ENCODE results near the gene GAPDHS.

GAPDHS gene

GRCh38 chr19:35512831-35513627 lies 20.2 kb upstream of the GAPDHS start:
- Histone ChIP-seq H3K9ac (ENCODE audit: low read depth, low read length) (no peak overlapping the region), H3K4me3 (ENCODE audit: low read depth, low read length) (peak overlapping the region; percentile 58), H3K27me3 (ENCODE audit: control insufficient read depth, insufficient read depth, low read length) (peaks cover 8% of the 10 kb centered on the region), H3K4me1 (ENCODE audit: control insufficient read depth, insufficient read depth, low read length) (peaks cover 4% of the 10 kb centered on the region), H3K36me3 (ENCODE audit: control insufficient read depth, insufficient read depth, low read length) (no peaks in the 10 kb centered on the region), H3K9me3 (ENCODE audit: control insufficient read depth, insufficient read depth, low read length) (no peaks in the 10 kb centered on the region)

GRCh38 chr19:35513628-35514281 lies 19.5 kb upstream of the GAPDHS start, which contains the start of gene DMKN:
Gene DMKN (minus strand): TSS chr19:35513649. CDS start chr19:35513475, 174 bp downstream.
- peaks cover 8% of the 10 kb centered on the region for H3K27me3 ChIP-seq (ENCODE audit: control insufficient read depth, insufficient read depth, low read length)
- H3K9ac ChIP-seq (ENCODE audit: low read depth, low read length), result peak within 1 kb of the TSS; percentile 32
- H3K4me3 ChIP-seq (ENCODE audit: low read depth, low read length), result peak within 1 kb of the TSS; percentile 58
- no peaks in the 10 kb centered on the region for H3K9me3 ChIP-seq (ENCODE audit: control insufficient read depth, insufficient read depth, low read length)
- H3K4me1 ChIP-seq (ENCODE audit: control insufficient read depth, insufficient read depth, low read length), result peaks cover 4% of the 10 kb centered on the region
- H3K36me3 ChIP-seq (ENCODE audit: control insufficient read depth, insufficient read depth, low read length), result no peaks in the 10 kb centered on the region

- H3K36me3 ChIP-seq (ENCODE audit: control insufficient read depth, insufficient read depth, low read length), result no peaks in the 10 kb centered on the region
- H3K4me1 ChIP-seq (ENCODE audit: control insufficient read depth, insufficient read depth, low read length), result peaks cover 4% of the 10 kb centered on the region
- peak overlapping the region; percentile 58 for H3K4me3 ChIP-seq (ENCODE audit: low read depth, low read length)
- H3K9me3 ChIP-seq (ENCODE audit: control insufficient read depth, insufficient read depth, low read length), result no peaks in the 10 kb centered on the region
- H3K9ac ChIP-seq (ENCODE audit: low read depth, low read length), result peak overlapping the region; percentile 32
- peaks cover 8% of the 10 kb centered on the region for H3K27me3 ChIP-seq (ENCODE audit: control insufficient read depth, insufficient read depth, low read length)
Measured at GRCh38 chr19:35514282-35514809, 18.9 kb upstream of the GAPDHS start.

- peaks cover 6% of the 10 kb centered on the region for H3K27me3 ChIP-seq (ENCODE audit: control insufficient read depth, insufficient read depth, low read length)
- no peaks in the 10 kb centered on the region for H3K36me3 ChIP-seq (ENCODE audit: control insufficient read depth, insufficient read depth, low read length)
- H3K4me1 ChIP-seq (ENCODE audit: control insufficient read depth, insufficient read depth, low read length), result peaks cover 4% of the 10 kb centered on the region
- H3K9ac ChIP-seq (ENCODE audit: low read depth, low read length), result no peak overlapping the region
- H3K4me3 ChIP-seq (ENCODE audit: low read depth, low read length), result no peak overlapping the region
- no peaks in the 10 kb centered on the region for H3K9me3 ChIP-seq (ENCODE audit: control insufficient read depth, insufficient read depth, low read length)
Measured at GRCh38 chr19:35516310-35516709, 16.9 kb upstream of the GAPDHS start.

- Histone ChIP-seq H3K27me3 (ENCODE audit: control insufficient read depth, insufficient read depth, low read length) (peaks cover under 1% of the 10 kb centered on the region), H3K36me3 (ENCODE audit: control insufficient read depth, insufficient read depth, low read length) (no peaks in the 10 kb centered on the region), H3K9me3 (ENCODE audit: control insufficient read depth, insufficient read depth, low read length) (no peaks in the 10 kb centered on the region)
Measured at GRCh38 chr19:35517342-35517741, 15.9 kb upstream of the GAPDHS start.

GRCh38 chr19:35518313-35518712 lies 14.9 kb upstream of the GAPDHS start:
- Histone ChIP-seq H3K4me1 (ENCODE audit: control insufficient read depth, insufficient read depth, low read length) (peaks cover 3% of the 10 kb centered on the region), H3K36me3 (ENCODE audit: control insufficient read depth, insufficient read depth, low read length) (no peaks in the 10 kb centered on the region), H3K4me3 (ENCODE audit: low read depth, low read length) (no peak overlapping the region), H3K9me3 (ENCODE audit: control insufficient read depth, insufficient read depth, low read length) (no peaks in the 10 kb centered on the region), H3K27me3 (ENCODE audit: control insufficient read depth, insufficient read depth, low read length) (no peaks in the 10 kb centered on the region), H3K9ac (ENCODE audit: low read depth, low read length) (no peak overlapping the region)

More at GRCh38 chr19:35517342-35517741, 15.9 kb upstream of the GAPDHS start:
- H3K4me3 ChIP-seq (ENCODE audit: low read depth, low read length), result no peak overlapping the region
- H3K9ac ChIP-seq (ENCODE audit: low read depth, low read length), result no peak overlapping the region
- H3K4me1 ChIP-seq (ENCODE audit: control insufficient read depth, insufficient read depth, low read length), result peaks cover 4% of the 10 kb centered on the region

- peaks cover 7% of the 10 kb centered on the region for H3K4me1 ChIP-seq (ENCODE audit: control insufficient read depth, insufficient read depth, low read length)
- no peaks in the 10 kb centered on the region for H3K9me3 ChIP-seq (ENCODE audit: control insufficient read depth, insufficient read depth, low read length)
- H3K9ac ChIP-seq (ENCODE audit: low read depth, low read length), result no peak overlapping the region
- no peaks in the 10 kb centered on the region for H3K27me3 ChIP-seq (ENCODE audit: control insufficient read depth, insufficient read depth, low read length)
- H3K36me3 ChIP-seq (ENCODE audit: control insufficient read depth, insufficient read depth, low read length), result no peaks in the 10 kb centered on the region
- H3K4me3 ChIP-seq (ENCODE audit: low read depth, low read length), result no peak overlapping the region
Measured at GRCh38 chr19:35519291-35519690, 14.0 kb upstream of the GAPDHS start.

GRCh38 chr19:35521124-35521743 lies 12.0 kb upstream of the GAPDHS start:
- Histone ChIP-seq H3K4me1 (ENCODE audit: control insufficient read depth, insufficient read depth, low read length) (peaks cover 11% of the 10 kb centered on the region), H3K4me3 (ENCODE audit: low read depth, low read length) (no peak overlapping the region), H3K9ac (ENCODE audit: low read depth, low read length) (no peak overlapping the region), H3K27me3 (ENCODE audit: control insufficient read depth, insufficient read depth, low read length) (peaks cover 11% of the 10 kb centered on the region), H3K36me3 (ENCODE audit: control insufficient read depth, insufficient read depth, low read length) (no peaks in the 10 kb centered on the region), H3K9me3 (ENCODE audit: control insufficient read depth, insufficient read depth, low read length) (no peaks in the 10 kb centered on the region)

GRCh38 chr19:35522745-35523327 lies 10.4 kb upstream of the GAPDHS start:
- Histone ChIP-seq H3K4me1 (ENCODE audit: control insufficient read depth, insufficient read depth, low read length) (peaks cover 11% of the 10 kb centered on the region), H3K36me3 (ENCODE audit: control insufficient read depth, insufficient read depth, low read length) (no peaks in the 10 kb centered on the region), H3K27me3 (ENCODE audit: control insufficient read depth, insufficient read depth, low read length) (peaks cover 11% of the 10 kb centered on the region), H3K9ac (ENCODE audit: low read depth, low read length) (no peak overlapping the region), H3K9me3 (ENCODE audit: control insufficient read depth, insufficient read depth, low read length) (no peaks in the 10 kb centered on the region), H3K4me3 (ENCODE audit: low read depth, low read length) (no peak overlapping the region)

GRCh38 chr19:35524181-35524837 lies 8.9 kb upstream of the GAPDHS start:
- peaks cover 11% of the 10 kb centered on the region for H3K4me1 ChIP-seq (ENCODE audit: control insufficient read depth, insufficient read depth, low read length)
- no peaks in the 10 kb centered on the region for H3K36me3 ChIP-seq (ENCODE audit: control insufficient read depth, insufficient read depth, low read length)
- H3K9ac ChIP-seq (ENCODE audit: low read depth, low read length), result no peak overlapping the region
- no peaks in the 10 kb centered on the region for H3K9me3 ChIP-seq (ENCODE audit: control insufficient read depth, insufficient read depth, low read length)
- H3K4me3 ChIP-seq (ENCODE audit: low read depth, low read length), result peak overlapping the region; percentile 45
- peaks cover 18% of the 10 kb centered on the region for H3K27me3 ChIP-seq (ENCODE audit: control insufficient read depth, insufficient read depth, low read length)

- Histone ChIP-seq H3K9me3 (ENCODE audit: control insufficient read depth, insufficient read depth, low read length) (no peaks in the 10 kb centered on the region), H3K9ac (ENCODE audit: low read depth, low read length) (no peak overlapping the region), H3K27me3 (ENCODE audit: control insufficient read depth, insufficient read depth, low read length) (peaks cover 19% of the 10 kb centered on the region), H3K4me1 (ENCODE audit: control insufficient read depth, insufficient read depth, low read length) (peaks cover 11% of the 10 kb centered on the region), H3K4me3 (ENCODE audit: low read depth, low read length) (no peak overlapping the region), H3K36me3 (ENCODE audit: control insufficient read depth, insufficient read depth, low read length) (no peaks in the 10 kb centered on the region)
Measured at GRCh38 chr19:35525873-35526272, 7.4 kb upstream of the GAPDHS start.
